Measurements from ENCODE around the gene BTN2A1.

The BTN2A1 gene

DNA sequence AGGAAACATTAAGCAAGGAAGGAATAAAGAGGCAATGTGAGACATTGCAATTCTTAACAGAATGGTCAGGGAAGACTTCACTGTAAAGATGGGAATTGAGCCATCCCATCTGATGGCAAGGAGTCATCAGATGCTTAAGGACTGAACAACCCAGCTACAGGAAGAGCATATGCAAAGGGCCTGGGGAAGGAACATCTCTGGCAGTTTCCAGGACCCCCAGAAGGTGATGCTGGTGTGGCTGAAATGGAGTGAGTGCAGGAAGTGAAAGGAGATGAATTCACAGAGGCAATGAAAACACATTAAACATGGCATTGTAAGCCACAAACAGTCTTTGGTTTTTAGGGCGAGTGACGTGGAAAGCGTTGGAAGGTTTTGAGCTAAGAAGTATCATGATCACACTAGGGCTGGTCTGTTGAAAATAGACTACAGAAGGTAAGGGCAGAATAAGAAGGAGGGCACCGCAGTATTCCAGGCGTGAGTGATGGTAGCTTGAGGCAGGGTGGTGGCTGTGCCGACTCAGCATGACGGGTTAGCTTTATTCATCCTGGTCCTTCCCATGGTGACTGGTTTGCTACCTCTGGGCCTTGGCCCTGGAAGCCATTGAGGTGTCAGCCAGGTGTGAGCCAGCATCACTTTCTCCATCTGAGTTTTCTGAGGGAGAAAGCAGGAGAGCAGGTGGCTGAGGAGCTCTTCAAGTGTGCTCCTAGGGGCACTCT lies 6.8 kb downstream of the BTN2A1 start:
- in situ Hi-C loops (cut with HindIII; ENCODE audit: low sequenced_read_pairs), result no loop called here

DNA sequence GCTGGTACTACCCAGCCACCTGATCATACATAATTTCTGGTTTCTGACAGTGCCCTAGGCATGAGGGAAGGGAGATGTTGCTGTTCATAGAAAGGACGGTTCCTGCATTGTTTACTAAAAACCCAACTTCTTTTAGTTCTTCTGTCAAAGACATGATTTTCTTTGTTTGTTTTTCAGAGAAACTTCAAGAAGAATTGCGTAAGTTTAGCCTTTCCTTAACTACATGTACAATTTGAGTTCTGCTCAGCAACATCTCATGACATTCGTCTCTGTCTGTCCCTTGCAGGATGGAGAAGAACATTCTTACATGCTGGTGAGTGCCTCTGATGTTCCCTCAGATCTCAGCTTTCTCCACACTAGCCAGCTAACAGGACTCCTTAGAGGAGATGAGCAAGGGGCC lies 8.0 kb downstream of the BTN2A1 start:
- in situ Hi-C loops (cut with HindIII; ENCODE audit: low sequenced_read_pairs), result no loop called here

DNA sequence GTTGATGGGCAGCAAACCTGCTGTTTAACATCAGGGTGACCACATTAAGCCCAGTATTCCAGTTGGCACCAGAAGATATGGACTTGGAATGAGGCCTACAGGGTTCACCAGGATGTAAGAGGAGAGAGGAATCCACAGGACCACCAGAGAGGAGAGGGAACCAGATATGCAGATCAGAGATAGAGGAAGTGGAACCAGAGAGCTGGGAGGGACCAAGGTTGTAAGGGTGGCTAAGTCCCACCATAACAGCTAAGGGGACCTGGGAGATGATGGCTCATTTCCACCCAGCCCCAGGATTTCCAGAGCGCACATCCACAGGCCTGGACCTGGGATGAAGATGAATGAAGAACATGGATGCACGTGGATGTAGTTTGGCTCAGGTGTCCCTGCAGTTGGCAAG lies 11.1 kb downstream of the BTN2A1 start:
- in situ Hi-C loops (cut with HindIII; ENCODE audit: low sequenced_read_pairs), result no loop called here

DNA sequence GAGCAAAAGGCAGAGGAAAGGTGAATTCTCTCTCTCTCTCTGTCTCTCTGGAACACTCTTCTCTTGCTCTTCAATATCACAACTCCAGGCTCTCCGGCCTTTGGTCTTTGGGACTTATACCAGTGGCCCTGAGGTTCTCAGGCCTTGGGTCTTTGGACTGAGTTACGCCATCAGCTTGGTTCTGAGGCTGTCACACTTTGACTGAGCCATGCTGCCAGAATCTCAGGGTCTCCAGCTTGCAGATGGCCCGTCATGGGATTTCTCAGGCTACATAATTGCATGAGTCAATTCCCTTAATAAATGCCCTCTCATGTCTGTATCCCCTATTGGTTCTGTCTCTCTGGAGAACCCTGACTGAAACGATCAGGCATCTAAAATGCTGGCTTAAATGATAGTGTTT lies 12.9 kb downstream of the BTN2A1 start:
- in situ Hi-C loops (cut with HindIII; ENCODE audit: low sequenced_read_pairs), result no loop called here

DNA sequence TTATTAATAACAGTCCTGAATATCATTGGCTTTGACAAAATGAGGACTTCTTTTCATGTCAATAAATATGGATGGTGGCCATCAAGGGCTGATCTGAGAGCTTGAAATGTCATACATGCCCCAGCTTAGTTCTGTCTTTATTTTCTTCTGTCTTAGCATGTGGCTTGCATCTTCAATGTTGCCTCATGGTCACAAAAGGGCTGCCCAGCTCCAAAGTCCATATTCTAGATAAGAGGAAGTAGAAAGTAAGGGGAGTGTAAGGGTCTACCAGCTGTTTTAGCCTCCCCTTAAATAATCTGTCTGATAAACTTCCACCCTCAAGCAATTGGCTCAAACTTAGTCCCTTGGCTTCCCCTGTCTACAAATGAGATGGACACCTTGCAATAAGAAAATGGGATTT lies 14.2 kb downstream of the BTN2A1 start:
- in situ Hi-C loops (cut with HindIII; ENCODE audit: low sequenced_read_pairs), result no loop called here

DNA sequence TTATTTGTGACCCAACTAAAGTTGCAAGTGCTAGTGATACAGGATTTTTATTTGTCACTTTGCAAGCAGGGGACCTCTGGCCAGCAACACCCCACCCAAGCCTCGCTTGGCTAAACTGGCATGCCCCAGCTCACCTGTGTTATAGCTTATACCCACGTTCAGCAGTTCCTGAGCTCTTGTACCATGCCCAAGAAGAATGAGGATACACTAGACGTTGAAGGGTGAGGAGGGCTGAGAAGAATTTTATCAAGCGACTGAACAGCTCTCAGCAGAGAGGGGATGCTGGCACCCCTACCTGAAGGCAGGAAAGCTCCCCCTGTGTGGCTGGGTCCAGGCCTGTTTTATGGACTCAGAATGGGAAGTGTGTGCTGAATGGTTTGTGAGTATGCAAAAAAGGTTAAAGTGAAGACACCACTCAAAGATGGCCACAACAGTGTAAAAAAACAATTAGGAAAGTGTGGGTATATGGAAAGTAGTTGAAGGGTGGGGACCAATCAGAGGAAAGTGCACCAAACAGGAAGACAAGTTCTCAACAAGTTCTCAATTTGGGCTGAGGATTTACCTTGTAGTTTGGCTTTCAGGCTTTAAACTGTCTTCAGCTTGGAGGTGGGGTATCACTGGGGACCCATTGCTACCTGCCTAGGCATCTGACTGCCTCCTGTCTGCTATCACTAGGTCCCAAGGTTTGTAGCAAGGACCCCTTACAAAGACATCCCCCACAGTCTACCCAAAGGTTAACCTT lies 15.0 kb downstream of the BTN2A1 start:
- in situ Hi-C loops (cut with HindIII; ENCODE audit: low sequenced_read_pairs), result no loop called here

DNA sequence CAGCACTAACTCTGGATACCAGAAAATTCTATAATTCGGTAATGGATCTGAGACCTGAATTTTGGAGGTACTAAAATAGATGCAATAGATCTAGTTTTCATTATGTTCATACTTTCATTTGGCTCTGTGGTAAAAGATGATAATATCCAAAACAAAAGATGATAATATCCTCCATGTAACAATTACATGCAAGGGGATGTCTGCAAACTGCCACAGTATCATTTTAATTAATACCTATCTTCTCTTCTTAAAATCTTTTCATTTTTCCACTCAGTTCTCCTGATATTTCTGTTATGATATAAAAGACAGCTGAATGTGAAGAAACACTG lies 15.6 kb downstream of the BTN2A1 start:
- in situ Hi-C loops (cut with HindIII; ENCODE audit: low sequenced_read_pairs), result no loop called here

DNA sequence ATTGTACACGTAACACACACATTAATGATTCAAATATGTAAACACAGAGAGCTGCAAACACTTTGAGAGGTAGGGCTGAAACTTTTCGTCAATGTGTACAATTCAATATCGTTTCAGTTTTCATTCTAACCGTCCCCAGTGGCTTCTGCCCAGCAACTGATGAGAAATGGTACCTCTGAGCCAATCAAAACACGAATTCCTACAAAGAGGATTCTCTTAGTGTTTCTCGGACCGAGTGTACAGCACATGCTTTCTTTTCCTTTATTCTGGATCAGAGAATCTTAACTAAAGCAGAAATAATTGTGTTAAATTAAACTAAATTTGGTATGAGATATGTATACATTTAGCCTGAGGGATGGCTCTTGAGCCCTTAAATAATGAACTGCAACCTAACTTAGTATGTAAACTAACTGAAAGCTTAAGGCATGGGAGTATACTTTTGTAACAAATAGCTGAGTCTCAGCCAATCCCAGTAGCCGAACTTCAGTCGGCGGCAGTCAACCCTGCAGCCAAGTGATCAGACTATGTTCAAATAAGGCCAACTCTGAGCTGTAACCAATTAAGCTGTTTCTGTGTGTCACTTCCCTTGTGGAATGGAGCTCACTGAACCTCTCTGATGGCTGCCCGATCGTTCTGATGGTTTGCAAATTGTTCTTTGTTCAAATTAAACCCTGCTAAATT lies 16.1 kb downstream of the BTN2A1 start:
- in situ Hi-C loops (cut with HindIII; ENCODE audit: low sequenced_read_pairs), result no loop called here

DNA sequence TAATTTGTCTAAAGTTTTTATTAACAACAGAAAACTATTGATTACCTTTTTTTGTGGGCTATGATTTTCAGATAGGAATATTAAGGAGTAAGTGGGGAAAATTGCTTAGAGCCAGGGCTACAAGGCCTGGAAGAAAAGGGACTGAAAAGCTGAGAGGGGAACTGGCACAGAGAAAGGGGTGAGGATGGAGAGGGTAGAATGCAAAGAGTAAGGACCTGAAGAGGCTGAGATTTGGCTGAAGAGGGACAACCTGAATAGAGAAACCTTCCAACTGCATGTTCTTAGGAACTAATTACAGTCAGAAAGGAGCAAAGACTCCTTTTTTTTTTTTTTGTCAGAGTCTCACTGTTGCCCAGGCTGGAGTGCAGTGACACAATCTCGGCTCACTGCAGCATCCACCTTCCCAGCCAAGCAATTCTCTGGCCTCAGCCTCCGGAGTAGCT lies 16.7 kb downstream of the BTN2A1 start:
- in situ Hi-C loops (cut with HindIII; ENCODE audit: low sequenced_read_pairs), result no loop called here

DNA sequence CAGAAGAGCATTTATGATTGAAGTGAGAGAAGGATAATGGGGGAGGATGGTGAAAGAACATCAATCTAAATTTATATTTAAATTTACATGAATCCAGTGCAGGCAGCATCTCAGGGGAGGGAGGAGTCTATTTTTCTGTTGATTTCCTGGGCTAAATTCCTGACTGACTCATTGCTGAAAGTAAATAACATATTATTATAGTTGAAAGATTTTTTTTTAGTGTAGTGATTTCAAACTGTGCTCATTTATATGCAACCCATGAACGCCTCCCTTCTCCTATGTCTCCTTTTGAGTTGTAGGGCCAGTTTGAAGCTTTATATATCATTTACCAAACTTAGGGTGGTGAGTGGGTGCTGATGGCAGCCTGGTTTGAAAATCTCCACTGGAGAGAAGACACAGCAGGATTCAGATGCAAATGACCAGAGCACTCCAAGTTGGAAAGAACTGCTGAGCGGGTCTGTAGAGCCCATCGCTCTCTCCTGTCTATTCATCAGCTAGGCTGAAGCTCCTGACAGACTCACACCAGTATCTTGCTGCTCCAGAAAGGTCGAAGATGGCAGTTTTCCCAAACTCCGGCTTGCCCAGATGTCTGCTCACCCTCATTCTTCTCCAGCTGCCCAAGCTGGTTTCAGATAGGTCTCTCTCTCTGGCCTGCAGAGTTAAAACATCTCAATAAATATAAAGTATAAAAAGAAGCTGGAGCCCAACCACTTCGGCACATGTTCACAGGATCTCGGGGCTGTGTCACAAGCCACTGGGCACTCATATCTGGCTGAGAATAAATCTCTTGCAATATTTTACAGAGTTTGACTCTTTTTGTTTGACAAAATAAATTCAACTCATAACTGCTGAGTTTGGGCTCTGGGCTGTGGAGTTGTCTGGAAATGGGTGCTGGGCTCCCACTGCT lies 18.3 kb downstream of the BTN2A1 start:
- in situ Hi-C loops (cut with HindIII; ENCODE audit: low sequenced_read_pairs), result no loop called here

DNA sequence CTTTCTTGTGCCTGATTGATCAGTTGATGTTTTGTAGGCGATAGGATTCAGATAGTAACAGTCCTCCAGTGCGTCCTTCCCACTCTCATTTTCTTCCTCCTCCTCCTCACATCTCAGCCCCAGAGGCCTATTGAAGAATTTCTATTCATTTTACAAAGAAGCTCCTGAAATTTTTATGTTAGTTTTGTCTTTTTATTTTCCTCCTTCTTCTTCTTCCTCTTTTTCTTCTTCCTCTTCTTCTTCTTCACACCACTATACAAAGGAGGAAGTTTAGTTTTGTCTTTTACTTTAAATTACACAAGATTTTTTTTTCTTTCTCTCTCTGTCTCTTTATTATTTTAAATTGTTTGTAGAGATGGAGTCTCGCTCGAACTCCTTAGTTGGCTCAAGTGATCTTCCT lies 19.1 kb downstream of the BTN2A1 start:
- in situ Hi-C loops (cut with HindIII; ENCODE audit: low sequenced_read_pairs), result no loop called here

DNA sequence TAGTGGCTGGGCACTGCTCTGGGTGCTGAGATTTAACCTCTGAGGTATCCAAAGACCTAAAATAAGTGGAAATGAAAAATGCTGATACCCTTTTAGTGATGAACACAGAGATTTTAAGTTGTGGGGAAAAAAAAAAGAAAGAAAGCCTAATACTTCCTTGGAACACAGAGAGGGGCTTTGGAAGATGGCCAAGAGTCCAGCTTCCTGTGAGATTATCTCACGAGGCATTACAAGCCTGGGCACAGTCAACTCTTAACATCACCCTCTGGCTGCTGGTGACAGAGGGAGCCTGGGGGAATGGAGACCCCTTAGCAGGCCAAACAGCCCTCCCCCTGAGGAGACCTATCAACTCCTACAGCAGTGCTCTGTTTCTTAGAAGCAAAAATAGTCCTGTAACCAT lies 19.7 kb downstream of the BTN2A1 start:
- in situ Hi-C loops (cut with HindIII; ENCODE audit: low sequenced_read_pairs), result no loop called here

DNA sequence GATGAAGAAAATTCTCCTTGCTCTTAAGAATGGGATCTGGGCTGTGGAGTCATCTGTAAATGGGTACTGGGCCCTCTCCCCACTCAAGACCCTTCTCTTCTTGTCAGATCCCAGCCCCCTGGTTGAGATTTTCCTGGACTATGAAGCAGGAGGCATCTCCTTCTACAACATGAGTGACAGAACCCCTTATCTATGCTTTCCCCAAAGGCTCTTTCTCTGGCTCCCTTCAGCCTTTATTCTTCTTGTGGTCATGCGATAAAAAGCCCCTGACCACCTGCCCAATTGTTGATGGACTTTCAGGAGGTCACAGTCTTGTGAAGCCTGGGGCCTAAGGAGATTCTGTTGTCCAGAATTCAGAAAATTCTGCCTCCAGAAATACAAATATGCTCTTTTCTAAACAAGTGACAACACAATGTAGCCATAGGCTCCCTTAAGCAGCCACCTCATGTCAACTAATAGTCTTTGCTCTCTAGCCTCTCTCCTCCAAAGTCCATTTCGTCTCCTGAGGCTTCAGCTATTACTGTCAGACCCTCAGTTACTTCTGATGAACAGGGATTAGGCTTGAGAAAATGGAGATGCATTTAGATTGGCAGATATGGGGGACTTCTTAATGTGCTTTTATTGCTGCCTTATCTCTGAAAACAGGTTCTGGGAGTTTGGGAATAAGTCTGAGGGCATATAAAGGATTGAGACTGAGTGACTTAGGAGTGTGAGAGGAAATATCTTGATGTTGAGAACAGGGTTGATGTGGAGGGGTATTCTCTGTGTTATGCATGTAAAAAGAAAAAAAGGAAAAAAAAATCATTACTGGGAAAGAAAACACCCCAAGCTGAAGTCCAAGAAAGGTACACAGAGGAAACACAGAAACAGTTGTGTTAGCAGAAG lies 20.6 kb downstream of the BTN2A1 start:
- in situ Hi-C loops (cut with HindIII; ENCODE audit: low sequenced_read_pairs), result no loop called here

DNA sequence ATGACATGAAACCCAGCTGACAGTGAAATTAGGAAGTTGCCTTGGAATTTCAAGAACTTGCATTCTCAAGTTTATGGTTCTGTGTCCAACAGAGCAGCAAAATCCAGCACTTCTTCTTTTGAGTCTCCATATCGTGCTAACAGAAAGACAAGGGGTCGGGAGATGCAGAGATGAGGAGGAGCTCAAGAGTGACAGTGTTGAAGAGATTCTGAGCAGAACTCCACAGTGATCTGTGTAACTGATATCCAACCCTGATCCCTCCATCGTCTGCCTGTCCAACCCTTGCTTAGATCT lies 21.2 kb downstream of the BTN2A1 start:
- in situ Hi-C loops (cut with HindIII; ENCODE audit: low sequenced_read_pairs), result no loop called here

DNA sequence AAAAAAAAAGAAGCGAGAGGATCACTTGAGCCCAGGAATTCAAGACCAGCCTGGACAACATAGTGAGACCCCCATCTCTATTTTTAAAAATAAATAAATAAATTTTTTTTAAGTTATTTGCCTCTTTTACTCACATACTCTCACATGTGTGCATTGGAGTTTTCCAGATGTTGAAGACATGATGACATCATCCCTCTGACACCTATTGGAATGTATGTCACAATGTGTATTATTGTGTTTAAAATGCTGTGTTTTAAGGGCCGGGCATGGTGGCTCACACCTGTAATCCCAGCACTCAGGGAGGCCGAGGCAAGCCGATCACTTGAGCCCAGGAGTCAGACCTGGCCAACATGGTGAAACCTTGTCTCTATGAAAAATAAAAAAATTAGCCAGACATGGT lies 24.6 kb downstream of the BTN2A1 start:
- in situ Hi-C loops (cut with HindIII; ENCODE audit: low sequenced_read_pairs), result no loop called here

DNA sequence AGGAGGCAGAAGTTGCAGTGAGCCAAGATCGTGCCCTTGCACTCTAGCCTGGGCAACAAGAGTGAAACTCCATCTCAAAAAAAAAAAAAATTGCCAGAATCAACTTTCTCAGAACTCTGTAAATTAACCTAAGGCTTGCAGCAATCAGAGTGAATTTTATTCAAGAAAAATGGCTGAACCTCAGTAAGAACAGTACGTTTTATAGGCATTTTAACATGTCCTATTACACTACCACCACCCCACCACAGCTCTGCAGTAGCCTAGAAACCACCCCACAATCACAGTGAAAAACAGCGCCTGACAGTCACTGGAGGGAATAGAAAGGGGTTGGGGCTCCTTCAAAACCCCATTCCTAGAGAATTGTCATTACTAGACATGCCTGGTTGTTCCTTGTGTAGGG lies 26.0 kb downstream of the BTN2A1 start:
- in situ Hi-C loops (cut with HindIII; ENCODE audit: low sequenced_read_pairs), result no loop called here

DNA sequence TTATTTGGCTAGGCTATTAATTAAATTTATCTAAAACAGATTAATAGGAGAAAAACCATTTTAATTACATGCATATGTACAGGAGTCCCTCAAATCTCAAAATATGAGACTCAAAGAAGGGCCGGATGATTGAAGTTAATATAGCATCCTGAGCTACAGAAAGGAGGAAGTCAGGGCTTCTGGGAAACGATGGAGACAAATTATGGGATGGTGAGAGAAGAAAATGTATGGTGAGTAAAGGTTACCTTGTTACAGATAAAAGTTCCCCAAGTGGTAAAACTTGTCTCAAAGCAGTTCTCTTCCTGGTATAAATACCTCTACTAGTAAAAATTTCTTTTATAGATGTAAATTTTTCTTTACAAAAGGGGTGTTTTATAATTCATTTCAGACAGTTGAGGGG lies 26.4 kb downstream of the BTN2A1 start:
- in situ Hi-C loops (cut with HindIII; ENCODE audit: low sequenced_read_pairs), result no loop called here

DNA sequence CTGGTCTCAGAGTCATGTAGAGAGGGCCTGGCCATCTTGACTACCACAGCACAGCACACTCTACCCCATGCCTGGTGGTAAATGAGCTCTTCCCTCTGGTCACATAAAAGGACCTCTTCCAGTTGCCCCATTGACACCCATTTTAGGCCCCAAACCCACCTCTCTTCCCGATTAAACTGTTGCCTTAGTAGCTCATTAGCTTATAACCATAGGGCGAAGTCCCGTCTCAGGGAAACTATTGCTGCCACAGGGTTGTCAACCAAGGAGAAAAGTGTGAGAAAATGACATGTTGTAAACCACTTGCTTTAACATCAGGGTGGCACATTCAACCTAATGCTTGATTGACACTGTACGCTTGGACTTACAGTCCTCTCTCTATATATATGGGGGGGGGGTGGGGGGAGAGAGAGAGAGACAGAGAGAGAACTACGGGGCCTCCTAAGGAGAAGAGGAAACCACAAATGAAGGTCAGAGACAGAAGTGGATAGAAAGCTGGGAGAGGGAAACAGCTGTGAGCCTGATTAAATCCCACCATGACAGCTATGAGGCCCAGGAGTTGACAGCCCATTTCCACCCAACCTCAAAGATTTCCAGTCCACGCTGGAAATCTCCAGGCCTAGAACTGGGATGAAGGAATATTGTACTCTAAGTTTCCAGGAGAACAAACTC lies 27.5 kb downstream of the BTN2A1 start:
- in situ Hi-C loops (cut with HindIII; ENCODE audit: low sequenced_read_pairs), result no loop called here

DNA sequence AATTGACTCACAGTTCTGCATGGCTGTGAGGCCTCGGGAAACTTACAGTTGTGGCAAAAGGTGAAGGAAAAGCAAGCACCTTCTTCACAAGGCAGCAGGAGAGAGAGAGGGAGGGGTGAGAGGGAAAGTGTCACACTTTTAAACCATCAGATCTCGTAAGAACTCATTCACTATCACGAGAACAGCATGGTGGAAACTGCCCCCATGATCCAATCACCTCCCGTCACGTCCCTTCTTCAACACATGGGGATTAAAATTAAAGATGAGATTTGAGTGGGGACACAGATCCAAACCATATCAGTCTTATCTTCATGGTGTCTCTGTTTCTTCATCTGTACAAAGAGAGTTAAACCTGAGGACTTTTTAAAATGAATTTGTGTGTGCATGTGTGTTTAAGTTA lies 28.6 kb downstream of the BTN2A1 start:
- in situ Hi-C loops (cut with HindIII; ENCODE audit: low sequenced_read_pairs), result no loop called here

DNA sequence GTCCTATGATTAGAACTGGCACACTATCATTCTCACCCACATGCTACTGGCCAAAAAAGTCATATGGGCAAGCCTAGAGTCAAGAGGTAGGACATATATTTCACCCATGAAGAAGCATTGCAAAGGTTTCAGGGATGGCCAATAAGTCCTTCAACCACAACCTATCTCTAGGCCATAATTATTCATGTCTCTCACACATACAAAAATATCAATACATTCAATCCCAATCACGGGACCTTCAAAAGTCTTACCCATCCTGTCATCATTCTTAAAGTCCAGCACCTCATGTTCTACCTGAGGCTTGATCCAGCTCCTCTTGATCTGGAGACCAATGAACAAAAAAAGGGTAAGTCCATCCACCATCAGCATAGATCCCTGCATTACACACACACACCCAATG lies 29.7 kb downstream of the BTN2A1 start:
- in situ Hi-C loops (cut with HindIII; ENCODE audit: low sequenced_read_pairs), result no loop called here

All from DLD1 (cell line).